ENCODE measurements around the gene GAS2.

Gene GAS2

DNA sequence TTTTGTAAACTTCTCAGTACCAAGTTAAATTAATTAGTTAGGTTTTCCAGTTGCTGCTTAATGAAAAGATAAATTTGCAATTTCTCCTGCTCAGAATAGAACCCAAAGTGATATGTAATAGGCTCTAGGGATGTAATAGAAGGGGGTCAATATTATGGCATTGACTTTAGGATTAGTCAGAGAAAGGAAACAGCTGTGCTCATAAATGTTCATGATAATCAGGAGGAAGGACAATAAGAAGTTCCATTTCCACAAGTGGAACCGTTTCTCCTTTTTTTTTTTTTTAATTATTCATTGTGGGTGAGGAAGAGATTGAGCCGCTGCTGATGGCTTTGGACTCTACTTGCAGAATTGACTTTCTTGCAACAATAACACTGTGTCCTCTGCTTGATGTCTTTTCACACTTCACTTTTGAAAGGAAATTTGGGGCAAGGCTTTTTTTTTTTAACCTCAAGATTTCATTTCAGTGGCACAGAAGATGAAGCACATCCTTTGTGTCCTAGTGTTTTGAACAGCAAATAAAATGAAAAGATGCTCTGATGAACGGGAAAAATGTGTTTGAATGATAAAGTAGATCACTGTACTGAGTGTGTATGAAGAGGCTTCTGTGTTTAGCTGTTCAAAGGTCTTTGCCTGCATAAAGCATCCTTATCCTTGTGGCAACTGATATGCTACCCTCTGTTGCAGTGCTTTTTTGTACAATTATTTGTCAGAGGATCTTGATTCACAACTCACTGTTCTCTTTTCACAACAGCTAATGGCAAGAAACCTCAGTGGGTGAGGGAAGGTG is 62.4 kb downstream of the GAS2 start:
- ATAC-seq, result no peak

DNA sequence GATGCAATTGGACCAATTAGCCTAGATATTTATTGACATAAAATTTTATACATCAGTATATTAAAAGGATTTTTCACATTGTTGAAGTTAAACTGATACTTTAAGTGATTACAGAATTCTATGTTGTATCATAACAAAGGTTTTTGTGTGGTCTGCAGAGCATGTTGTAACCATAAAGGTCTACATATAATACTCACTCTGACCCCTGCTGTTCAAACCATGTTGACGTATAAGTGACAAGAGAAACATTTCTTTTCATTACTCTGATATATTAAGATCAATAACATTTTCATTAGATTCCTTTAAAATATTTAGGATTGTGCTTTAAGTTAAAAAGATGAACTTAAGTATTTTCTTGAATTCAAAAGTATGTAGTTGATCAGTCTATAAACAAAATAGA is 63.9 kb downstream of the GAS2 start:
- DNase-seq (no peak), ATAC-seq (peak; percentile 36)

More for the DNA sequence above, 62.4 kb downstream of the GAS2 start:
- DNase-seq, result no peak

- ATAC-seq (no peak), DNase-seq (no peak)
Observed at GRCh38 chr11:22732588-22732987, 66.2 kb downstream of the GAS2 start.

DNA sequence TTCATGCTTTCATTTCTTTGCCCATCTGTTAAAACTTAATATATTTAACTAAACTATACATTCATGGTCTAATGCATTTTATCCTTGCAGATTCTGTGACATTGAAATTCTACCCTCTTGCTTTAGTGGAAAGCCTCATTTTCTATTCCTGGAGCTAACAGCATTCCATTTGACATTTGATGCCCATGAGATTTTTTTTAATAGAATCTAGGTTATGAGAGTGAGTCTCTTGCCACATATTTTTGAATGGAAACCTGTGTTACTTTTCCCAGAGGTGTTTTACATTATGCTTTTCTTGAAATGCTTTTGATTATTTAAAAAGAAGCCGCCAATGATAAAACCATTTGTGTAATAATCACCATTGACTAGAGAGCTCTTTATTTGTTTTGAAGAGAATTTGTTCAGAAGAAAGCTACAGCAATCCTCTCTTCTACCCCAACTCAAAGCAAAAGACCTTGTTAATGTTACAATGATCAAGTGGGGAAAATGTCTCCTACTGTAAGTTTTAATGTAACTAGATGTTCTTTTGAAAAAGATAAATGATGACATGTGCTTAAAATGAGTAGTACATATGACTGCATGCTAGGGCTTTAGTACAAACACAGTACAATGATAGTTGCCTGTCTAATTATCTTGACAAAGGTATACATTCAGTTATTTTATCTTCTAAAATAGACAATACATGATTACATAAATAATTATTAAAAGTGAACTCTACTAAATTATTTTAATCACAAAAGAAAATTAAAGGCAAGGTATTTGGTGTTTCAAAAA is 67.3 kb downstream of the GAS2 start:
- ATAC-seq (no peak), DNase-seq (no peak)

GRCh38 chr11:22734628-22735345 is 68.4 kb downstream of the GAS2 start:
- ATAC-seq (no peak), DNase-seq (no peak)

- ATAC-seq, result peak; percentile 85
- DNase-seq, result no peak
Observed at GRCh38 chr11:22742157-22742613, 75.8 kb downstream of the GAS2 start.

DNA sequence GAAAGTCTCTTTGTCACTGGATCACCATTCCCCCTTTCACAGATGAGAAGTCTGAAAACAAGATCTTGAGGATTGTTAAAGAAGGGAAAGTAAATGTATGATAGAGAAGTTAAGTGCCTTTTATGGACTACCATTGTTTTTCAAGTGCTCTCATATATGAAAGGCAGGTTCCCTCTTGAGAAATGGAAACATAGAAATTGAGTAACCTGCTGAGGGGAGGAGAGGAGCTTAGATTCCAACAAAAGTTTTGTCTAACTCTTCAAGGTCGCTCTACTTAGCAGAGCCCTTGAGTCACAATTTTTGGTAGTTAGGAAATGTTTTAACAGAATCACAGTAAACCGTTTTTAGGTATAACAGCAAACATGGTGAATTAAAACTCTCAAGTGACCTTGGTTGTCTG is 83.1 kb downstream of the GAS2 start:
- ATAC-seq, result no peak
- DNase-seq, result no peak

DNA sequence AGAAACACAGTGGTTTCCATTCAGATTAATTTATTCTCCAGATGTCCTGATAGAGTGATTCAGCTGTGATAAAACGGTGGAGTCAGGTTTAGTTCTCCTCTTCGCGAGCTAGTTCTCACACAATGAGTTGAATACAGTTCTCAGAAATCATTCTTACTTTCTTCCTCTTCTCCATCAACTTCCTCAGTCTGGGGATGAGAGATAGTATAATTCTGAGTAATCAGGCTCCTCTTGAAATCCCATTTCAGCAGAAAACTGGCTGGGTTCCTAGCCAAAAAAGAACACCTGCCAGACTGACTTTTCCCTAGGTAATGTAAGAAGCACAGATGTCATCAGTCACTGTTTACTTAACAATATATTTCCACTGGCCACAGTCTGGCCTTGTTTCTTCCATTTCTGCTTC is 86.5 kb downstream of the GAS2 start:
- ATAC-seq (no peak), DNase-seq (no peak)

DNA sequence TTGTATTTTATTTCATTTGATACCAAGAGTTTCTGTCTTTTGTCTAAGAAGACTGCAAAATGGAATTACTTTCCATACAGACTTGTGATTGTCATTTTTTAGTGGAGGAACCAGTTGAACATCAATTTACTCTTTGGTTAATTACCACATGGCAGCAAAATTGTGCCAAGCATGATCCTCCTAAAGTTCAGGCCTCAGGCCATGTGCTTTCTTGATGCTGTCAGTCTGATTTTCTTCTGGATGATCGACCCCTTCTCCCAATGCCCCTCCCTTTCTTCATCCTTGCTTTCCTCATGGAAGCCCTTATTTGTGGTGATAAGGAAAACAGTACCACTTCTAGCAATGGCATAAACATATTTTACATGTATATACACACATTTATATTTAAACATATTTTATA is 87.0 kb downstream of the GAS2 start:
- no peak for DNase-seq
- ATAC-seq, result no peak

- no peak for DNase-seq
- ATAC-seq, result no peak
Observed at GRCh38 chr11:22761066-22761465, 94.7 kb downstream of the GAS2 start.

- no peak for ATAC-seq
- no peak for DNase-seq
Observed at GRCh38 chr11:22763166-22763565, 96.8 kb downstream of the GAS2 start.

DNA sequence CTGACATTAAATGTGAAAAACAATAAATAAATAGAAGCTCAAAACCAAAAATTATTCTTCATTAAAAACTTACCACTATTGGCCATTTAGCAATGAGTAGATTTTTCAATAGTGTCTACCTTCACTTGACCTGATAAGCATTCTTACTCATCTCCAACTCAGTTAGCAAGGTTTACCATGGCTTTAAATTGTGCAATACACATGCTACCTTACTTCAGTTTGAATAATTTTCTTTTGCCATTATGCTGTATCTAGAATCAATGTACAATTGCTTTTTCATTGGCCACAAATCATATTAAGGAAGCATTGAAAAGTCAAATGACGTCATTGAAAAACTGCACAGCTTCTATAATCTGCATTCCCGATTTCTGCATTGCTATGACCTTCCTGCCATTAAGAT is 98.3 kb downstream of the GAS2 start:
- no peak for ATAC-seq
- no peak for DNase-seq

- ATAC-seq, result no peak
Observed at GRCh38 chr11:22768281-22768680, 101.9 kb downstream of the GAS2 start.

GRCh38 chr11:22769081-22769480 is 102.7 kb downstream of the GAS2 start:
- ATAC-seq (no peak), DNase-seq (no peak)

More at GRCh38 chr11:22768281-22768680, 101.9 kb downstream of the GAS2 start:
- DNase-seq, result no peak

- ATAC-seq, result no peak
- no peak for DNase-seq
Observed at GRCh38 chr11:22774716-22775115, 108.3 kb downstream of the GAS2 start.

GRCh38 chr11:22775248-22775647 is 108.8 kb downstream of the GAS2 start:
- ATAC-seq (no peak), DNase-seq (no peak)

- DNase-seq (no peak), ATAC-seq (no peak)
Observed at GRCh38 chr11:22778642-22779041, 112.2 kb downstream of the GAS2 start.

GRCh38 chr11:22779850-22780249 is 113.4 kb downstream of the GAS2 start:
- ATAC-seq, result no peak
- DNase-seq, result no peak

GRCh38 chr11:22780952-22781593 is 114.7 kb downstream of the GAS2 start:
- DNase-seq, result peak; percentile 3
- no peak for ATAC-seq

DNA sequence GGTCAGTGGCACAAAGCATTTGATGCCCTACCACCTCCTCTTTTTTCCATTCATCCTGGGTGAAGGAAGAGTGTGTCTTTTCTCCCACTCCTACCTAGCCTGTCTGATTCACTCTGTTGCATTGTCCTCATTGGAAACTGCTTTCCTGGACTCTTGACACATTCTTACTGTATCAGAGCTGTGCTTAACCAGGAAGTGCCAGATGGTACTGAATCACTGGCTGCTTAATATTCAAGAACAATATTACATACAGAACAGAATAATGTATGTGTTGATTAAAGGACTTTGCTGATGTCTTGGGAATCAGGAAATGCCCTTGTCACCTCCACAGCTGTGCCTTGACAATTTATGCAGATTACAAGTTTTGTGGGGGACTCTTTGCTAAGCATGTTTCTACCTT is 118.8 kb downstream of the GAS2 start:
- ATAC-seq, result peak; percentile 14
- no peak for DNase-seq

- ATAC-seq, result no peak
Observed at GRCh38 chr11:22786475-22786874, 120.1 kb downstream of the GAS2 start.

DNA sequence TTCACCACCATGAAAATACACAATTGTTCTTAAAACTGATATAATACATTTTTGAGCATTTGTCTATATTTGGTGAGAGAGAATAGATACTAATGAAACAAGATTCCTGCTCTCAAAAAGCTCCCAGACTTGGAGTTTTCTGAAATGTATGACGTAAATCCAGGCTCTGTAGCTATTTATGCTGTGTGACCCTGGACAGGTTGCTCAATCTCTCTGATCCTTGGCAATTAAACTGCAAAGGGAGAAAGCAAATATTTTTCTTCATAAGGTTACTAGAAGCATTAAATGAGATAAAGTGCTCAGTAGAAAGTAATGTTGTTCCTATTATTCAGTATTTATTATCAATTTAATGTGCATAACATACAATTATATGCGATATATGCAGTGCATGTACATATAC is 120.6 kb downstream of the GAS2 start:
- ATAC-seq (no peak), DNase-seq (no peak)

More at GRCh38 chr11:22786475-22786874, 120.1 kb downstream of the GAS2 start:
- DNase-seq, result no peak
